ENCODE results near the gene FGR. TPM values are rescaled to one million over a fixed set of nuclear protein-coding genes. Genes with fewer than 3 reads are reported as not detected.

FGR gene
- total RNA-seq, 1 experiment from 2014 or later = not detected

DNA sequence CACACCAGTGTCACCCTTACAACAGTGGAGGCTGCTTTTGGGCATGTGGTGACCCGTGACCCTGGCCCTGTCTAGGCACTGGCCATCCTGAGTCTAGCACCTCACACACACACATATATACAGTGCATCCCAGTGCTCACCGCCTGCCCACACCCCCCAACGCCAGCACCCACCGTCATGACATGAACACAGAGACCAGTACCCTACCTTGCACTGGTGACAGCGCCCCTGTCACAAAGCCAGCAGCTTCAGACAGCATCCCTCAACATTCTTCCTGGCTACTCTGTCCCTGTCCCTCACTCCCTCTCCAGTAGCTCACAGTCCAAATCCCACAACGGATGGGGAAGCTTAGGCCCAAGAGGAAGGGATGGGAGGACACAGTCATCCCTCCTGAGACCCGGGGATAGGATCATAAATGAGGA, 58.2 kb downstream of the FGR start (continued):
- TF ChIP-seq, protein P1, sequence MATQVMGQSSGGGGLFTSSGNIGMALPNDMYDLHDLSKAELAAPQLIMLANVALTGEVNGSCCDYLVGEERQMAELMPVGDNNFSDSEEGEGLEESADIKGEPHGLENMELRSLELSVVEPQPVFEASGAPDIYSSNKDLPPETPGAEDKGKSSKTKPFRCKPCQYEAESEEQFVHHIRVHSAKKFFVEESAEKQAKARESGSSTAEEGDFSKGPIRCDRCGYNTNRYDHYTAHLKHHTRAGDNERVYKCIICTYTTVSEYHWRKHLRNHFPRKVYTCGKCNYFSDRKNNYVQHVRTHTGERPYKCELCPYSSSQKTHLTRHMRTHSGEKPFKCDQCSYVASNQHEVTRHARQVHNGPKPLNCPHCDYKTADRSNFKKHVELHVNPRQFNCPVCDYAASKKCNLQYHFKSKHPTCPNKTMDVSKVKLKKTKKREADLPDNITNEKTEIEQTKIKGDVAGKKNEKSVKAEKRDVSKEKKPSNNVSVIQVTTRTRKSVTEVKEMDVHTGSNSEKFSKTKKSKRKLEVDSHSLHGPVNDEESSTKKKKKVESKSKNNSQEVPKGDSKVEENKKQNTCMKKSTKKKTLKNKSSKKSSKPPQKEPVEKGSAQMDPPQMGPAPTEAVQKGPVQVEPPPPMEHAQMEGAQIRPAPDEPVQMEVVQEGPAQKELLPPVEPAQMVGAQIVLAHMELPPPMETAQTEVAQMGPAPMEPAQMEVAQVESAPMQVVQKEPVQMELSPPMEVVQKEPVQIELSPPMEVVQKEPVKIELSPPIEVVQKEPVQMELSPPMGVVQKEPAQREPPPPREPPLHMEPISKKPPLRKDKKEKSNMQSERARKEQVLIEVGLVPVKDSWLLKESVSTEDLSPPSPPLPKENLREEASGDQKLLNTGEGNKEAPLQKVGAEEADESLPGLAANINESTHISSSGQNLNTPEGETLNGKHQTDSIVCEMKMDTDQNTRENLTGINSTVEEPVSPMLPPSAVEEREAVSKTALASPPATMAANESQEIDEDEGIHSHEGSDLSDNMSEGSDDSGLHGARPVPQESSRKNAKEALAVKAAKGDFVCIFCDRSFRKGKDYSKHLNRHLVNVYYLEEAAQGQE (IDR thresholded peaks at IDR 0.05; ENCODE audit: low read depth) = no peak
- TF ChIP-seq YY1 (IDR thresholded peaks at IDR 0.05; ENCODE audit: extremely low read depth, insufficient replicate concordance, low read depth, low read length) (no peak), EZH2phosphoT487 (IDR thresholded peaks at IDR 0.05; ENCODE audit: borderline replicate concordance) (no peak), SP1 (IDR thresholded peaks at IDR 0.05; ENCODE audit: low read depth) (no peak), ZFX (IDR thresholded peaks at IDR 0.05) (no peak), TCF7L2 (IDR thresholded peaks at IDR 0.05; ENCODE audit: borderline replicate concordance, extremely low read depth, insufficient read depth, insufficient read length) (no peak), ZNF274 (IDR thresholded peaks at IDR 0.05; ENCODE audit: low read depth, low read length) (no peak)
- TF ChIP-seq, protein P2, sequence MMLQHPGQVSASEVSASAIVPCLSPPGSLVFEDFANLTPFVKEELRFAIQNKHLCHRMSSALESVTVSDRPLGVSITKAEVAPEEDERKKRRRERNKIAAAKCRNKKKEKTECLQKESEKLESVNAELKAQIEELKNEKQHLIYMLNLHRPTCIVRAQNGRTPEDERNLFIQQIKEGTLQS (IDR thresholded peaks at IDR 0.05) = no peak

DNA sequence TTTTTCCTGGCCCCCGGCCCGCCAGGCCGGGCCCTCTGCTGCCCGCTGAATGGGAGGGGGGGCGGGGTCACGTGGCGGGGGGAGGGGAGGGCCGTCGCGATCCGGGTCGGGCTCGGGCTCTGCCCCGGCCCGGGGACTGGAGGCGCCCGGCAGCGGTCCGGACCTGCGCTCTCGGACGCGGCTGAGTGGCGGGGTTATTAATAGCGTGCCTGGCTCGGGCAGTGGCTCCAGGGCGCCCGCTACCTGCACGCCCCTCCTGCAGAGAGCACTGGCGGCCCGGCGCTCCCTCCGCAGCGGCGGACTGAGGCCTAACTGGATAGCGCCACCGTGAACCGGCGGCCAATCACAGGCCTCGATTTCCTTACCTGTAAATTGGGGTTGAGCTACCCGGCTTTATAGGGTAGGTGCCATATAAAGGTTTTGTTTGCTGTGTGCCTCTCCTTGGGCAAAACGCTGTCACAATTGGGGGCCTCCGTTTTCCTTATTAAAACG, 59.1 kb downstream of the FGR start:
- no peak overlapping the region for H3K4me2 ChIP-seq (ENCODE audit: low read length)
- H3K9me2 ChIP-seq (ENCODE audit: insufficient read depth) = no peaks in the 10 kb centered on the region
- no TSS peak for BruUV-seq (replicated peaks)
- POLR2A ChIA-PET = no interaction called here
- intact Hi-C loops (cut with micrococcal nuclease) = no loop called here
- H4K20me1 ChIP-seq (ENCODE audit: insufficient read depth) = no peaks in the 10 kb centered on the region; the same call in 1 of the 2 replicates
- no peaks in the 10 kb centered on the region for H3K36me3 ChIP-seq (ENCODE audit: control insufficient read depth in 1 of 2, insufficient read depth in 2 of 2, low read length in 2 of 2)
- peaks cover 24 to 37% of the 10 kb centered on the region in 2 experiments for H3K4me1 ChIP-seq (ENCODE audit: control insufficient read depth in 1 of 2, insufficient read depth in 2 of 2, low read length in 2 of 2)
- H3K27me3 ChIP-seq (ENCODE audit: insufficient read depth, low read length) = no peaks in the 10 kb centered on the region
- RAD21 ChIA-PET (ENCODE audit: low non-redundant PET in 1 of 2, low total read pairs in 2 of 2, uncharacterized antibody in 2 of 2, unreplicated experiment in 2 of 2) = no interaction called here
- H3K27ac ChIP-seq (ENCODE audit: low read depth, low read length) = no peak overlapping the region
- CTCF ChIA-PET = no interaction called here
- H3K4me3 ChIP-seq (replicated peaks in 1 of 2; ENCODE audit: low read depth in 1 of 2, low read length in 2 of 2) = no peak overlapping the region
- DNase-seq (ENCODE audit: low read depth, low spot score) (no peak), ATAC-seq (no peak)
- H3K9me3 ChIP-seq (ENCODE audit: control insufficient read depth in 1 of 2, insufficient read depth in 1 of 2, low read depth in 1 of 2, low read length in 2 of 2) = no peaks in the 10 kb centered on the region
- H3K79me2 ChIP-seq (ENCODE audit: insufficient read depth, low read length) = peaks cover 65% of the 10 kb centered on the region
- H3K9ac ChIP-seq (ENCODE audit: low read length) = no peak overlapping the region
- H2AFZ ChIP-seq (ENCODE audit: low read depth, low read length, poor library complexity, severe bottlenecking) = no peak overlapping the region
- TF ChIP-seq SRF (IDR thresholded peaks at IDR 0.05; ENCODE audit: low read depth) (no peak), YY1 (IDR thresholded peaks at IDR 0.05; ENCODE audit: extremely low read depth, insufficient replicate concordance, low read depth, low read length) (no peak), ELF1 (IDR thresholded peaks at IDR 0.05; ENCODE audit: borderline replicate concordance, low read depth) (no peak), FOSL1 (IDR thresholded peaks at IDR 0.05; ENCODE audit: low read depth) (no peak), EZH2phosphoT487 (IDR thresholded peaks at IDR 0.05; ENCODE audit: borderline replicate concordance) (no peak), ZNF274 (IDR thresholded peaks at IDR 0.05; ENCODE audit: low read depth, low read length) (no peak), POLR2AphosphoS5 (IDR thresholded peaks at IDR 0.05; ENCODE audit: low read depth, low read length) (no peak), JUND (IDR thresholded peaks at IDR 0.05) (no peak), CEBPB (IDR thresholded peaks at IDR 0.05; ENCODE audit: low read depth) (no peak), TCF7L2 (IDR thresholded peaks at IDR 0.05; ENCODE audit: borderline replicate concordance, extremely low read depth, insufficient read depth, insufficient read length) (no peak)
- TF ChIP-seq, protein P3, sequence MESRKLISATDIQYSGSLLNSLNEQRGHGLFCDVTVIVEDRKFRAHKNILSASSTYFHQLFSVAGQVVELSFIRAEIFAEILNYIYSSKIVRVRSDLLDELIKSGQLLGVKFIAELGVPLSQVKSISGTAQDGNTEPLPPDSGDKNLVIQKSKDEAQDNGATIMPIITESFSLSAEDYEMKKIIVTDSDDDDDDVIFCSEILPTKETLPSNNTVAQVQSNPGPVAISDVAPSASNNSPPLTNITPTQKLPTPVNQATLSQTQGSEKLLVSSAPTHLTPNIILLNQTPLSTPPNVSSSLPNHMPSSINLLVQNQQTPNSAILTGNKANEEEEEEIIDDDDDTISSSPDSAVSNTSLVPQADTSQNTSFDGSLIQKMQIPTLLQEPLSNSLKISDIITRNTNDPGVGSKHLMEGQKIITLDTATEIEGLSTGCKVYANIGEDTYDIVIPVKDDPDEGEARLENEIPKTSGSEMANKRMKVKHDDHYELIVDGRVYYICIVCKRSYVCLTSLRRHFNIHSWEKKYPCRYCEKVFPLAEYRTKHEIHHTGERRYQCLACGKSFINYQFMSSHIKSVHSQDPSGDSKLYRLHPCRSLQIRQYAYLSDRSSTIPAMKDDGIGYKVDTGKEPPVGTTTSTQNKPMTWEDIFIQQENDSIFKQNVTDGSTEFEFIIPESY (IDR thresholded peaks at IDR 0.05; ENCODE audit: extremely low read depth, insufficient replicate concordance, low read length) = no peak
- TF ChIP-seq, protein P4, sequence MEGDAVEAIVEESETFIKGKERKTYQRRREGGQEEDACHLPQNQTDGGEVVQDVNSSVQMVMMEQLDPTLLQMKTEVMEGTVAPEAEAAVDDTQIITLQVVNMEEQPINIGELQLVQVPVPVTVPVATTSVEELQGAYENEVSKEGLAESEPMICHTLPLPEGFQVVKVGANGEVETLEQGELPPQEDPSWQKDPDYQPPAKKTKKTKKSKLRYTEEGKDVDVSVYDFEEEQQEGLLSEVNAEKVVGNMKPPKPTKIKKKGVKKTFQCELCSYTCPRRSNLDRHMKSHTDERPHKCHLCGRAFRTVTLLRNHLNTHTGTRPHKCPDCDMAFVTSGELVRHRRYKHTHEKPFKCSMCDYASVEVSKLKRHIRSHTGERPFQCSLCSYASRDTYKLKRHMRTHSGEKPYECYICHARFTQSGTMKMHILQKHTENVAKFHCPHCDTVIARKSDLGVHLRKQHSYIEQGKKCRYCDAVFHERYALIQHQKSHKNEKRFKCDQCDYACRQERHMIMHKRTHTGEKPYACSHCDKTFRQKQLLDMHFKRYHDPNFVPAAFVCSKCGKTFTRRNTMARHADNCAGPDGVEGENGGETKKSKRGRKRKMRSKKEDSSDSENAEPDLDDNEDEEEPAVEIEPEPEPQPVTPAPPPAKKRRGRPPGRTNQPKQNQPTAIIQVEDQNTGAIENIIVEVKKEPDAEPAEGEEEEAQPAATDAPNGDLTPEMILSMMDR (IDR thresholded peaks at IDR 0.05 in 2 of 3, conservative IDR thresholded peaks at IDR 0.05 in 1 of 3; ENCODE audit: borderline replicate concordance in 1 of 3, insufficient read depth in 1 of 3, low read depth in 2 of 3, low read length in 2 of 3) = no peak
- TF ChIP-seq, protein P2 (IDR thresholded peaks at IDR 0.05) = no peak
